D341Med (cell line): Measurements from ENCODE around the gene SIGLEC5.

Experiments
- DNase-seq: peaks from one replicate; pipeline ENCODE4 v3.0.0; 2012; ENCODE audit warnings: low spot score

Gene SIGLEC5

GRCh38 chr19:51627491-51628138 lies 2.6 kb downstream of the SIGLEC5 start:
- DNase-seq = no peak

DNA sequence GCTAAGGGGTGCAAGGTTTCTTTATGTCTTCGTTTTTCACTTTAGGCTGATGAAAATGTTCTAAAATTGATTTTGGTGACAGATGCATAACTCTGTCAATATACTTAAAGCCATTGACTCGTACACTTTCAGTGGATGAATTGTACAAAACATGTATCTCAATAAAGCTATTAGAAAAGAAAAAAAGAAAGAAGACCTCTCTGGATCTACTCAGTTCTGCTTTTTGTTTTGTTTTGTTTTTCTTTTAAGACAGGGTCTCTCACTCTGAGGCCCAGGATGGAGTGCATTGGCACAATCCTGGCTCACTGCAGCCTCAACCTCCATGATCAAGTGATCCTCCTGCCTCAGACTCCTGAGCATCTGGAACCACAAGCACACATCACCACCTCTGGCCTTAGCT lies 3.5 kb downstream of the SIGLEC5 start:
- DNase-seq = no peak

GRCh38 chr19:51621178-51621577 lies 9.0 kb downstream of the SIGLEC5 start:
- no peak for DNase-seq

GRCh38 chr19:51615991-51616390 lies 14.2 kb downstream of the SIGLEC5 start:
- DNase-seq = no peak

- DNase-seq = no peak
These were observed 15.4 kb downstream of the SIGLEC5 start for GRCh38 chr19:51614789-51615188.

DNA sequence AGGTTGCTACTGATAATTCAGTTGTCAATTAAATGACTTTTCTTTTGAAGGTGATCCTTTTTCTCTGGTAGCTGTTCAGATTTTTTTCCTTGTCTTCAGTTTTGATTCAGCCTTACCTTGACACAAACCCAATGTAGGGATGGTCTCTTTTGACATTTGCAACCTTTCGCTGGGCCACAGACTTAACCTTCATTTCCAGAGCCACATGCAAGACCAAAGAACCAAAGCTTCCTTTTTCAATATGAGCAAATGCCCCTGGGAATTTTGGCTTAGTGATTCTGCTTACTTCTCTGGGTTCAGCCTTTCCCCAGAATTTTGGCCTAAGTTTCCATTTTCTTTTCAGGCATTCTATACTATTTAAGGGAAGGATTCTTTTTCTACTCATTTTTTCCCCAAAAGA lies 19.6 kb downstream of the SIGLEC5 start:
- no peak for DNase-seq

DNA sequence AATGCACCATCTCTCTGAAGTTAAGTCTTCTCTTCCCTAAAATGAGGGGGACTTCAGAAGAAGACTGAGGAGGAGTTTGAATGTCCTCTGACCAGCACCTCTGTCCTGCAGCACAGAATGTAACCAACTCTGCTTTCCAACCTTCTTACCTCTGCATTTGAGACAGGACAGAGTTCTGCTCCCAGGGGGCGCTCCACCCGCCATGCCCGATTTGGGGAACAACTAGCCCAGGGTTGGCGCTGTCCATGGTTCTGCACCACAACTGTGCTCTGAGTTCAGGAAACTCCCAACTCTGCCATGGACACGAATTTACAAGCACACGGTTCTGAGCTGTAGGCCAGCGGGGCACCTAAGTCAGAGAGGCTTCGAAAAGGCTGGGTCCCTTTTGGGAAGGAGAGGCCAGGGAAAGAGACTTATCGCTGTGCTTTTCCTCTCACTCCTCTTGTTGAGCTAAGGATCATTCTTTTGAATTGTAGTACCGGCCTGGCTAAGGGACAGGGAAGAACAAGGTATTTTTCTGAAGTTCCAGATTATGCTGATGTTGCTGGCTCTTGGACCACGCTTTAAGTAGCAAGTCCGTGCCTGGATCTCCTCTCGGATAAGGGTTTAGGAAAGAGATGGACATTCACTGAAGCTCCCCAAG lies 22.2 kb downstream of the SIGLEC5 start:
- DNase-seq = peak; percentile 55

DNA sequence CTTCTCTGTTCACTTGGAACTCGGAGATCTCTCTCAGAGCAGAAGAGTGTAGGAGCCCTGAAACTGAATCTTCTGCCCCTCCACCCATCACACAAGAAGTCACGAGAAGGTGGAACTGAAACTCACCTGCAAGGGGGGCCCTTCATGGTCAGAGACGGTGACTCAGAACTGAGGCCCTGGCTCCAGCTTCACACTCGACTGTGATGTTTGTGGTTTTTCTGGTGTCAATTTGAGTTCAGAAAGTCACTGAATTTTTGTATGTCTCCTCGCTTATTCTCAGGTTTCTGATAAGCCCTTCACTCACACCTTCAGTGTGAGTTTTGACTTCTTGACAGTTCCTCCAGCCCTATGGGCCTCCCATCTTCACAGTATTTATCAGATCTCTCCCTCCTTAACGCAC lies 23.1 kb downstream of the SIGLEC5 start:
- DNase-seq = no peak

DNA sequence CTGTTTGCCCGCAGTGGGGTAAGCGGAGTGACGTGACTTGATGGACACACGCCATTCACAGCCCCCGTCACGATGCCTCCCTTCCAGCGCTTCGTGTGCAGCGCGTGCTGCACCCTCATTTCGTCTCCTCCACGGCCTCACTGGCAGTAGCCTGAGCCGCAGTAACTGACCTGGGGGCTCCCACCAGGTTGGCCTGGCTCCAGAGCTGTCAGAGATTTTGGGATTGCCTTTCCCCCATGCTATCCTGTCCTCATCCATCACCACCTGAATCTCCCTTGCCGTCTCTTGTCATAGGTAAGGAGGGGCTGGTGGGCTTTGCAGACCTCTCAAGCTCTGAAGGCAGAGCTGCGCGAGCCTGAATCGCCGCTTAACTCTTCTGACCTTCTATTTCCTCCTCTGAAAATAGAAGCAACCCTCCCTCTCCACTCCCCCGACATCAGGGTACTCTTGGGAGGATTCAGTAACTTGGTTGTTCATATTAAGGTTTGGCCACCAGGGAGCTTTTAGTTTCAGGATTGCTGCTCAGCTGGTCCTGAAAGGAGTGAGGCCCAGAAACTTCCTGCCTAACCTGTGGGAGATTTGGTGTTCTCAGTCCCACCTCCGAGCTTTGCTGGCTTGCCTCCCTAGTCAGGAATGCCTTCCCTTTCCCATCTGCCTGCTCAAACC lies 27.9 kb downstream of the SIGLEC5 start:
- no peak for DNase-seq

DNA sequence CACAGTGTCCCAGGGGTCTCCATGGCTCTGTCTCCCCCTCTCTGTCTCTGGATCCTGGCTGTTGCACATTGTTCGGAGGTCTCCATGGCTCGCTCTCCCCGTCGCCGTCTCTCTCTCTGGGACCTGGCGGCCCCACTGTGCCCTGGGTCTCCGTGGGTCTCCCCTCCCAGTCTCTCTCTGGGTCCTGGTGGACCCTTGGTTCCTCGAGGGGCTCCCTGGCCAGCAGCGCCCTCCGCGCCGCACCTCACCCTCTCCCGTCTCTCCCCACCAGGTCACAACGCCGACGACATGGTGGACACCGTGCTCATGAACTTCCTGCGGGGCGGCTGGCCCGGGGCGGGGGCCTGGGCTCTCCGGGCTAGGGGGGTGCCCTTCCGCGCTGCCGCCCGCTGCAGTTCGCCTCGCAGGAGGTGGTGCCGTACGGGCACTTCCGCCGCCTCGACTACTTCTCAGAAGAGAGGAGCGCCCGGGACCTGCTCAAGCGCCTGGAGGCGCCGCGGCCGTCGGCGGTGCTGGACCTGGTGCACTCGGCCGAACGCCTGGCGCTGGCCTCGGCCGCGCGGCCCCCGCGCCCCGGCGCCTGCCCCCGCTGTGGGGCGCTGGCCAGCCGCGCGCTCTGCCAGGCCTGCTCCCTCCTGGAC lies 29.1 kb downstream of the SIGLEC5 start:
- no peak for DNase-seq

DNA sequence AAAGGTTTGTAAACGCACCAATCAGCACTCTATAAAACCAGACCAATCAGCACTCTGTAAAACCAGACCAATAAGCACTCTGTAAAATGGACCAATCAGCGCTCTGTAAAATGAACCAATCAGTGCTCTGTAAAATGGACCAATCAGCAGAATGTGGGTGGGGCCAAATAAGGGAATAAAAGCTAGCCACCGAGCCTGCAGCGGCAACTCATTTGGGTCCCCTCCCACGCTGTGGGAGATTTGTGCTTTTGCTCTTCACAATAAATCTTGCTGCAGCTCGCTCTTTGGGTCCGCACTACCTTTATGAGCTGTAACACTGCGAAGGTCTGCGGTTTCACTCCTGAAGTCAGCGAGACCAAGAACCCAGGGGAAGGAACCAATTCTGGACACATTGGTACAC lies 31.1 kb downstream of the SIGLEC5 start:
- no peak for DNase-seq

DNA sequence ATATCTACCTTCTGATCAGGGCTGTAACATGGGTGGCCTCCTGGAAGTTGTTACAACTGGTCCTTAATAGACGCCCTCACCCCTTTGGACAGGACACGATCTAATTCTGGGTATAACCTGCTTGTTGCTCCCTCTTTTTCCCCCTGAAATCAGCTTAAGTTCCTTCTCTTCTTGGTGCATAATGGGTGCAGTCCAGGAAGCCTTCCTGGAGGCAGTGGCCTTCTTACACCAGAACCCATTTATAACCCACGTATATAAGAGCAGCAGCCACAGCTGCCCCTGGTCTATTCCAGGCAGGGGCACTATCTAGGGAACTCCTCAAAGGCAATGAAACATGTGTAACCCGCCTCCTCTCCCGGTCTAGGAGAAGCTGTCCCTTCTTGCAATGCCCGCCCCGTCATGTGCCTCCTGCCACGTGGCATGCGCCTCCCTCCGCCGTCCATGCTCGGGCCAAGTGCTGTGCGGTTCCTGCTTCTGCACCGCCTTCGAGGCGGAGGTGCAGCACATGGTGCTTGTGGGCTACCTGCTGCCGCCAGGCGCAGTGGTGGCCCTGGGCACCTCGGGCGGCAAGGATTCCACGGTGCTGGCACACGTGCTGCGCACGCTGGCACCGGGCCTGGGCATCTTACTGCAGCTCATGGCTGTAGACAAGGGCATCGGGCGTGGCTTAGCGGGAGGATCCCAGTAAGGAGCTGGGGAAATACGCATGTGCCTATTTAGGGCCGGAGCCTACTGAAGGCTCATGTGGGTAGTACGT lies 31.9 kb downstream of the SIGLEC5 start:
- DNase-seq = no peak

DNA sequence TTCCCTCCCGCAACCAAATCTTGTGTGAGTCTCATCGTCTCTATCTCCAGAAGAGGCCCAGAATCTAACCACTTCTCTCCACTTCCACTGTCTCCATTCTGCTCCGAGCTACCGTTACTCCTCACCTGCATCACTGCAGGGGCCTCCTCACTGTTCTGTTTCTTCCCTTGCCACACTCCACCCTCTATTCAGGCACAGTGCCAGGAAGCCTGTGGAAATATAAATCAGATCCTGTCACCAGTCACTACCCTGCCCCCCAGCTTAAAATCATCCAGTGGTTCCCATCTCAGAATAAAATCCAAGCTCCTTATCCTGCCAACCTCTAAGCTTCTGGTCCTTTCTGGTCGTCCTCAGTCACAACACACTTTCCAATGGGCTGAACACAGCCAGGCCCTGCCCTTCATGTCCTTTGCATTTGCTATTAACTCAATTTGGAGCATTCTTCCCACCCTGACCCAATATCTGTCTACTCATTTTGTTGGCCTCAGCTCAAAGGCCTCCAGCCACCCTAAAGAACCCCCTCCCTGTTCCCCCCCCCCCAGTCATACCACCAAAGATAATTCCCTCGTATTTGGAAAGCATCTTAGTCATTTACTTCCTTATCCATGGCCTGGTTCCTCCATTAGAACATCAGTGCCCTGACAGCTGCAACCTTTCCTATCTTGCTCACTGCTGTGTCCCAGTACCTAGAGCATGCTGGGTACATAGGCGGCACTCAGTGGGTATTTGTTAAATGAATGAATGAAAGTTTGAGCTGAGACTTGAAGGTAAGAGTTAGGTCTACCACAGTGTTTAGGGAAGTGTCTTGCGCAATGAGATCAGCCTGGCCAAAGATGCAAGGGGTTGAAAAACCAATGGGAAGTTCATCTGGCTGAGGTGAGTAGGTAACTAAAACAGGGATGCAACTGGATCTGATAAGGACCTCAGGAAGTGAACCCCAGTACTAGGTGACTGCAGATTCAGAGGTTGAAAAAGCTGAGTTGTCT lies 34.7 kb downstream of the SIGLEC5 start:
- no peak for DNase-seq

GRCh38 chr19:51594774-51595109 lies 35.5 kb downstream of the SIGLEC5 start:
- no peak for DNase-seq

DNA sequence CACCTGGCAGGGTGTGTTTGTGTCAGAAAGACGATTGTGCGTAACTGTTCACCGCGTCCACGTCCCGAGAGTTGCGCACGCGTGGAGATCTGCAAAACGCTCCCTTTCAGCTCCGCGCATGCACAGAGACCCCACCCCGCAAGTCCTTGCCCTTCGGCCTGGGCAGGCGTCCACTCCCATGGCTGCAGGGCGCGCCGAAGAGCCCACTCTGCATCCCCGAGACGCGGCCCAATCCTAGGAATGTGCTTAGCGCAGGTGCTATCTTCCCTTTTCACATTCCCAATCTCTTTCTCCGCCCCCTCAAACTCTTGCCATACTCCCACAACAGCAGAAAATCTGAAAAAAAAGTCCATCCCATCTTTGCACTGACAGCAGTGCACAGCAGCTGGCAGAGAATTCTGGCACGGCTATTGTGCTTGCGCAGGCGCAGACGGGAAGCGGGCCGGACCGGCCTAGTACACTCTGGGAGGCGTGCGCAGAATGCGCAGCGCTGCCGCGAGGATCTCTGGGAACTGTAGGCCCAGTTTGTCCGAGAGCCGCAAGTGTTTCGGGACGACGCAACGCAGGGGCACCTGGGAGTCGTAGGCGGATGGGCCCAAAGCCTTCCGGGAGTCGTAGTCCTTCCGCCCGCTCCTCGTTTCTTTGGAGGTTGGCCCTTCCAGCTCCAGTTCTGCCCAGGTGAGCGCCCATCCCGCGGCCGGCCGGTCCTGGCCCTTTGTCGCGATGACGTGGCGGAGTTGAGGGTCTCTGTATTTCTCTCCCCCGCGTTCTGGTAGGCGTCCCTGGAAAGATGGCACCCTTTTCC lies 36.0 kb downstream of the SIGLEC5 start:
- peak; percentile 98 for DNase-seq

DNA sequence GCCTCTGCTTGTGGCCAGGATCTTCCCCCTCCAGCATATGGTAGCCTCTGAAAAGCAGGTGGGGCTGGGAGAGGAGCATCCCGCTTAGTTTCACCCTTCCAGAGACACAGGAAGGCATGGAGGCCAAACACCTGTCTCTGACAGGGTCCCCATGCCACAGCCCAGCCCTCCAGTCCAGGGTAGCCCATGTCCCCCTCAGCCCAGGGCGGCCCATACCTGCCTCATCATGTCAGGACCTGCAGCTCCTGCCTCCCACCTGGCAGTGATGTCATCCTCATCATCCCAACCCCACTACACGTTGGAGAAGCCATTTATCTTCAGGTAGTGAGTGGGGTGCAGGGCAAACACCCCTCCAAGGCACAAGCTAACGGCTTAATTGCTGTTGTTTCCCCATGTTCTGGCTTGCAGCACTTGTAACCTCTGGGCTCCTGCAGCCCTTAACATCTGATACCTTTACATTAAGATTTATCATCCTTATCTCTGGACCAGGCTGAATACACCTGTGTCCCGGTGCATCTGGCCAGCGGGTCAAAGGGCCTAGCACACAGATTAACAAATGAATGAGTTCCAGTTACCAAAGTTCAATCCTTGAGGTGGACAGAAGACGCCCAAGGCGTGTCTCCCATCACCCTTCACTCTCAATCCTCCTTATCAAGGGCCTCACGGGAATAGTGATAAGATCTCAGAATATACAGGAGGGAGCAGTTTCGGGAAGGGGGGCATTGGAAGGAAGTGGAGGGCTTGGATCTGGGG lies 36.9 kb downstream of the SIGLEC5 start:
- no peak for DNase-seq

DNA sequence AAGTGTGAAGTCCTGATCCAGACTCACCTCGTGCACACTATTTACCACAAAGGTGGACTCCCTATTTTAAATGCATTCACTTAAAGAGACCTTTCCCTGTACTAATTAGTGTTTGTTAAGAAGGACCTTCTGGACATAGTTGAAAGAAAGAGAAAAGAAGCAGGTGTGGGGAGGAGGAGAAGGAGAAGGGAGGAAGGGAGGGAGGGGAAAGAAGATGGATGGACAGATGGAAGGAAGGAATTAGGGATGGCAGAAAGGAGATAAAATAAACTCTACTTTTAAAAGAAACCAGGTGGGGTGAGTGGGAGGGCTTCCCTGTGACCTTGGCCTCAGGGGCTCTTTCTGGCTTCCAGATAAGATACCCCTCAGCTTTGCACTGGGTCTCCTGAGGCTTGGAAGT lies 37.7 kb downstream of the SIGLEC5 start:
- no peak for DNase-seq

DNA sequence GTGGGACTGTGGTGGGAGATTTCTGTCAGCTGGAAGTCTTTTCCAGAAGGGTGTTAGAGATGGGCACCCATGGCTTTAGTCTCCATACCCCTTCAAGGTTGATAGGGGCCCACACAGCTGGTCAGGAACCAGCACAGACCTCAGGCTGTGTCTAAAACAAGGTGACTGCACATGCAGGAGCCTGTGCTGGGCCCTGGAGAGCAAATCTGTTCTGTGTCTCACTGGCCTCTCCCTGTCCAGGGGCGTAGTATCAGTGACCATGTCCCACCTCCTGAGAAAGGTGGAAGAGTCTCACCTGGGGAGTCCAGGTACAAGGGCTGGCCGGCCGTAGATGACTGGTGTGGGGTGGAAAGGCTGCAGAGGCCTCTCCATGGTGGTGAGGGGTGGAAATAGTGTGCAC lies 39.8 kb downstream of the SIGLEC5 start:
- DNase-seq = no peak

GRCh38 chr19:51589511-51589910 lies 40.7 kb downstream of the SIGLEC5 start:
- DNase-seq = no peak
